Hepatocyte (in vitro differentiated cells): ENCODE measurements around the gene ADCY2. TPM values are rescaled to one million over a fixed set of nuclear protein-coding genes. Genes with fewer than 3 reads are reported as not detected.

Experiments
- DNase-seq: peaks from one replicate; pipeline ENCODE4 v3.0.0-alpha.2; 2016; ENCODE audit warnings: low spot score
- H2AFZ ChIP-seq: fragments of 200-600 bp; sonication (generic); 2 replicates; pipeline ENCODE4 v1.6.0; 2016; ENCODE audit warnings: antibody characterized with exemption, mild to moderate bottlenecking
- H3K27ac ChIP-seq: fragments of 200-600 bp; sonication (generic); 2 replicates; pipeline ENCODE4 v1.5.1; 2016; ENCODE audit warnings: mild to moderate bottlenecking
- H3K27me3 ChIP-seq: fragments of 200-600 bp; sonication (generic); 2 replicates; pipeline ENCODE4 v1.6.1; 2016
- H3K36me3 ChIP-seq: fragments of 200-600 bp; sonication (generic); replicated peaks from 2 replicates; pipeline ENCODE4 v1.5.1; 2016; ENCODE audit warnings: low read depth; ENCODE audit not compliant: insufficient read depth
- H3K4me1 ChIP-seq: fragments of 200-600 bp; sonication (generic); 2 replicates; pipeline ENCODE4 v1.5.1; 2016; ENCODE audit warnings: mild to moderate bottlenecking, moderate library complexity; ENCODE audit not compliant: insufficient read depth
- H3K4me2 ChIP-seq: fragments of 200-600 bp; sonication (generic); 2 replicates; pipeline ENCODE4 v1.6.0; 2016
- H3K4me3 ChIP-seq: fragments of 200-600 bp; sonication (generic); 2 replicates; pipeline ENCODE4 v1.5.1; 2016; ENCODE audit warnings: mild to moderate bottlenecking
- H3K79me2 ChIP-seq: fragments of 200-600 bp; sonication (generic); 2 replicates; pipeline ENCODE4 v1.6.0; 2017; ENCODE audit warnings: mild to moderate bottlenecking
- H3K9me2 ChIP-seq: fragments of 200-600 bp; sonication (generic); replicated peaks from 2 replicates; pipeline ENCODE4 v1.6.0; 2017; ENCODE audit warnings: mild to moderate bottlenecking; ENCODE audit not compliant: insufficient read depth
- H3K9me3 ChIP-seq: fragments of 200-600 bp; sonication (generic); 2 replicates; pipeline ENCODE4 v1.5.1; 2016; ENCODE audit warnings: low read depth, mild to moderate bottlenecking
- H4K20me1 ChIP-seq: fragments of 200-600 bp; sonication (generic); 2 replicates; pipeline ENCODE4 v1.6.0; 2016; ENCODE audit warnings: mild to moderate bottlenecking; ENCODE audit not compliant: insufficient read depth, poor library complexity, severe bottlenecking
- EZH2 ChIP-seq: fragments of 200-600 bp; sonication (generic); IDR thresholded peaks from 2 replicates; pipeline ENCODE4 v1.6.1; 2016; ENCODE audit warnings: antibody characterized with exemption, mild to moderate bottlenecking, borderline replicate concordance
- EZH2phosphoT487 ChIP-seq: fragments of 200-600 bp; sonication (generic); IDR thresholded peaks from one replicate; pipeline ENCODE4 v1.6.1; 2018; ENCODE audit warnings: antibody characterized with exemption, mild to moderate bottlenecking, low read depth, moderate library complexity; ENCODE audit not compliant: unreplicated experiment, severe bottlenecking
- WGBS: methylation state at CpG from one replicate; pipeline ENCODE4 v1.1.6; 2016; ENCODE audit warnings: low lambda C conversion rate; ENCODE audit errors: missing lambda C conversion rate; 5-methylcytosine and 5-hydroxymethylcytosine counted together
- polyA plus RNA-seq: library from polyadenylated mRNA; unstranded; fragments of >200 nt; fragmentation: Nextera tagmentation; extraction: Ambion mirVana; gene quantifications from 2 replicates; pipeline ENCODE4 v1.2.1, GENCODE V29; 2016
- total RNA-seq: library from RNA; depleted of rRNA; stranded (reverse); fragments of >200 nt; gene quantifications from 2 replicates; pipeline ENCODE4 v1.2.3, GENCODE V29; 2014
- TF ChIP-seq, protein P1 (sequence below): fragments of 200-600 bp; sonication (generic); IDR thresholded peaks from 2 replicates; pipeline ENCODE4 v1.5.1; 2016; ENCODE audit warnings: antibody characterized with exemption, mild to moderate bottlenecking; ENCODE audit not compliant: poor library complexity

Gene ADCY2
- total and polyA plus RNA-seq, 2 experiments from 2014 or later: 3.2 to 8.5 TPM

DNA sequence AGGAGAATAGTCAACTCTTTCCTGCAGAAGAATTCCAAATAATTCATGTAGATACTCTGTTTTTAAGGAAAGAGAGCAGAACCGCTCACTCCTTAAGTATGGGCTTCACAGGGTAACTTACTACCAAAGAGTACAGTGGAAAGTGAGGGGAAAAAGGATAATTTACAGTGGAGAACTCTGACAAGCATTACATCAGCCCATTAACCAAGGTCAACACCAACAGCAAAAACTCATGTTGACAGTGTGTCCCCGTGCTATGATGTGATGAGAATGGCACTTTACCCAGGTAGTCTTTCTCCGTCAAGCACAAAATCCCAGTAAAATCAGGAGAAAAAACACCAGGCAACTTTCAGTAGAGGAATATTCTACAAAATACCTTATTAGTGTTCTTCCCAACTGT, 104.3 kb downstream of the ADCY2 start:
- no peak overlapping the region for H3K27ac ChIP-seq
- no peaks in the 10 kb centered on the region for H3K9me3 ChIP-seq
- no peak overlapping the region for H3K4me2 ChIP-seq
- H2AFZ ChIP-seq: no peak overlapping the region
- H3K36me3 ChIP-seq: no peaks in the 10 kb centered on the region
- H3K4me1 ChIP-seq: no peaks in the 10 kb centered on the region
- no peaks in the 10 kb centered on the region for H3K79me2 ChIP-seq
- no peaks in the 10 kb centered on the region for H3K9me2 ChIP-seq
- no peak for DNase-seq
- no peaks in the 10 kb centered on the region for H4K20me1 ChIP-seq
- no peak overlapping the region for H3K4me3 ChIP-seq
- no peaks in the 10 kb centered on the region for H3K27me3 ChIP-seq
- WGBS: 80% methylated on average over 3 of the region's 3 CpGs
- TF ChIP-seq, protein P1, sequence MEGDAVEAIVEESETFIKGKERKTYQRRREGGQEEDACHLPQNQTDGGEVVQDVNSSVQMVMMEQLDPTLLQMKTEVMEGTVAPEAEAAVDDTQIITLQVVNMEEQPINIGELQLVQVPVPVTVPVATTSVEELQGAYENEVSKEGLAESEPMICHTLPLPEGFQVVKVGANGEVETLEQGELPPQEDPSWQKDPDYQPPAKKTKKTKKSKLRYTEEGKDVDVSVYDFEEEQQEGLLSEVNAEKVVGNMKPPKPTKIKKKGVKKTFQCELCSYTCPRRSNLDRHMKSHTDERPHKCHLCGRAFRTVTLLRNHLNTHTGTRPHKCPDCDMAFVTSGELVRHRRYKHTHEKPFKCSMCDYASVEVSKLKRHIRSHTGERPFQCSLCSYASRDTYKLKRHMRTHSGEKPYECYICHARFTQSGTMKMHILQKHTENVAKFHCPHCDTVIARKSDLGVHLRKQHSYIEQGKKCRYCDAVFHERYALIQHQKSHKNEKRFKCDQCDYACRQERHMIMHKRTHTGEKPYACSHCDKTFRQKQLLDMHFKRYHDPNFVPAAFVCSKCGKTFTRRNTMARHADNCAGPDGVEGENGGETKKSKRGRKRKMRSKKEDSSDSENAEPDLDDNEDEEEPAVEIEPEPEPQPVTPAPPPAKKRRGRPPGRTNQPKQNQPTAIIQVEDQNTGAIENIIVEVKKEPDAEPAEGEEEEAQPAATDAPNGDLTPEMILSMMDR: no peak
- no peak for TF ChIP-seq EZH2phosphoT487
- TF ChIP-seq EZH2: no peak

DNA sequence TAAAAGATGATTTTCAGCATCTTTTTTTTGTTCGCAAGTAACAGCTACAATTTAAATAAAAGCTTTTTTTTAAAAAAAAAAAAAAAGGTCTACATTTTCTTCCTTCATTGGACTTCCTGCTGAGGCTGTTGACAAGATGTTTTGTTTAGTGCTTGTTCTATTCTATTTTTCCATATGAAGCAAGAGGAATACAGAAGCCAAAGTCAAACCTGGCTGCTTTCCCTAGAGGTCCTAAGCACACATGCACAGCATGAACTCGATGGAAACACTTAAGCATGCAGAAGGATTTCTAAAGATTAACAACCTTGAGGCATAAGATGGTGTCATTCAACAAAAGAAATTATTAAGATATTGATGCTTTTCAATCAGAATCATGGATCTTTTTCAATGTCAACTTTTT, 105.1 kb downstream of the ADCY2 start:
- Histone ChIP-seq H3K4me3 (no peak overlapping the region), H3K4me2 (no peak overlapping the region), H3K4me1 (no peaks in the 10 kb centered on the region), H3K27ac (no peak overlapping the region), H3K27me3 (no peaks in the 10 kb centered on the region), H3K79me2 (no peaks in the 10 kb centered on the region), H4K20me1 (no peaks in the 10 kb centered on the region), H3K36me3 (no peaks in the 10 kb centered on the region), H3K9me3 (no peaks in the 10 kb centered on the region), H3K9me2 (no peaks in the 10 kb centered on the region), H2AFZ (no peak overlapping the region)
- TF ChIP-seq EZH2 (no peak), EZH2phosphoT487 (no peak)
- TF ChIP-seq, protein P1: no peak
- DNase-seq: no peak
- WGBS: 96% methylated on average over 2 of the region's 2 CpGs

DNA sequence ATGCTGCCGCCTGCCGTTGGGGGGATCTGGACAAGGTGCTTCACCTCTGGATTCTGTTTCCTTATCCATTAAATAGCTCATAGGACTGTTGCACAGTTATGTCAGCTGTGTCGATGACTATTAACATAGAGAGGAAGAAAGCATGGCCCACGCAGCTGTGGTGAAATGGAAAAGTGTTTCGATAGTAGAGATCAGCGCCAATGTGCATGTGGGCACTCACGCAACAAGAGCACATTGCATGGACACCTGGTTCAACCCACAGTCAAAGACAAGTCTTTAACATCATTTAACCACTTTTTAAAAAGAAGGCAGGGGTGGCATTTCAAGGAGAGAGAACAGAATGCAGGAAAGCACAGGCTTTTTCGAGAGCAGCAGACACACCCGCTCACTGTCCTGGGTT, 107.6 kb downstream of the ADCY2 start:
- H3K79me2 ChIP-seq: no peaks in the 10 kb centered on the region
- no peak for DNase-seq
- H3K9me3 ChIP-seq: no peaks in the 10 kb centered on the region
- TF ChIP-seq EZH2 (no peak), EZH2phosphoT487 (no peak)
- TF ChIP-seq, protein P1: no peak
- no peak overlapping the region for H2AFZ ChIP-seq
- 86% methylated on average over 9 of the region's 9 CpGs for WGBS
- H3K27me3 ChIP-seq: no peaks in the 10 kb centered on the region
- H3K9me2 ChIP-seq: no peaks in the 10 kb centered on the region
- no peak overlapping the region for H3K4me3 ChIP-seq
- H4K20me1 ChIP-seq: no peaks in the 10 kb centered on the region
- H3K4me2 ChIP-seq: no peak overlapping the region
- H3K27ac ChIP-seq: no peak overlapping the region
- no peaks in the 10 kb centered on the region for H3K4me1 ChIP-seq
- no peaks in the 10 kb centered on the region for H3K36me3 ChIP-seq

- Histone ChIP-seq H3K4me2 (no peak overlapping the region), H3K79me2 (no peaks in the 10 kb centered on the region), H3K4me1 (no peaks in the 10 kb centered on the region), H3K9me2 (no peaks in the 10 kb centered on the region), H3K27me3 (no peaks in the 10 kb centered on the region), H3K4me3 (no peak overlapping the region), H3K36me3 (no peaks in the 10 kb centered on the region), H2AFZ (no peak overlapping the region), H3K27ac (no peak overlapping the region), H3K9me3 (no peaks in the 10 kb centered on the region), H4K20me1 (no peaks in the 10 kb centered on the region)
- no peak for DNase-seq
- 63% methylated on average over 3 of the region's 3 CpGs for WGBS
- TF ChIP-seq, protein P1: no peak
- TF ChIP-seq EZH2 (no peak), EZH2phosphoT487 (no peak)
These were observed 119.5 kb downstream of the ADCY2 start for GRCh38 chr5:7515284-7515914.
